ENCODE results near the gene GLTP. TPM values are rescaled to one million over a fixed set of nuclear protein-coding genes. Genes with fewer than 3 reads are reported as not detected.
A peak's percentile ranks its signal among the peaks of the same experiment; 100 is the strongest.
"Not testable (repeated sequence)": the region's sequence is repeated elsewhere in the genome, so short reads cannot be mapped to it uniquely, and the experiment has no call there.

The GLTP gene
- total RNA-seq, 1 donor from 2014 or later, result 23.8 TPM

- Mint-ChIP-seq H3K9me3 (no peaks in the 10 kb centered on the region), H3K4me3 (peak overlapping the region; percentile 95), H3K27ac (peak overlapping the region; percentile 92), H3K27me3 (ENCODE audit: low read depth) (no peaks in the 10 kb centered on the region), H3K4me1 (peaks cover 20% of the 10 kb centered on the region), H3K36me3 (peaks cover 20% of the 10 kb centered on the region)
- DNase-seq (ENCODE audit: low spot score in 2 of 2, unreplicated experiment in 2 of 2), result peak in 1 of 2 experiments; percentile 39
- TF ChIP-seq, protein P1, sequence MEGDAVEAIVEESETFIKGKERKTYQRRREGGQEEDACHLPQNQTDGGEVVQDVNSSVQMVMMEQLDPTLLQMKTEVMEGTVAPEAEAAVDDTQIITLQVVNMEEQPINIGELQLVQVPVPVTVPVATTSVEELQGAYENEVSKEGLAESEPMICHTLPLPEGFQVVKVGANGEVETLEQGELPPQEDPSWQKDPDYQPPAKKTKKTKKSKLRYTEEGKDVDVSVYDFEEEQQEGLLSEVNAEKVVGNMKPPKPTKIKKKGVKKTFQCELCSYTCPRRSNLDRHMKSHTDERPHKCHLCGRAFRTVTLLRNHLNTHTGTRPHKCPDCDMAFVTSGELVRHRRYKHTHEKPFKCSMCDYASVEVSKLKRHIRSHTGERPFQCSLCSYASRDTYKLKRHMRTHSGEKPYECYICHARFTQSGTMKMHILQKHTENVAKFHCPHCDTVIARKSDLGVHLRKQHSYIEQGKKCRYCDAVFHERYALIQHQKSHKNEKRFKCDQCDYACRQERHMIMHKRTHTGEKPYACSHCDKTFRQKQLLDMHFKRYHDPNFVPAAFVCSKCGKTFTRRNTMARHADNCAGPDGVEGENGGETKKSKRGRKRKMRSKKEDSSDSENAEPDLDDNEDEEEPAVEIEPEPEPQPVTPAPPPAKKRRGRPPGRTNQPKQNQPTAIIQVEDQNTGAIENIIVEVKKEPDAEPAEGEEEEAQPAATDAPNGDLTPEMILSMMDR (IDR thresholded peaks at IDR 0.05; ENCODE audit: unreplicated experiment), result no peak
Measured at GRCh38 chr12:109900752-109901580, 20.6 kb upstream of the GLTP start.

DNA sequence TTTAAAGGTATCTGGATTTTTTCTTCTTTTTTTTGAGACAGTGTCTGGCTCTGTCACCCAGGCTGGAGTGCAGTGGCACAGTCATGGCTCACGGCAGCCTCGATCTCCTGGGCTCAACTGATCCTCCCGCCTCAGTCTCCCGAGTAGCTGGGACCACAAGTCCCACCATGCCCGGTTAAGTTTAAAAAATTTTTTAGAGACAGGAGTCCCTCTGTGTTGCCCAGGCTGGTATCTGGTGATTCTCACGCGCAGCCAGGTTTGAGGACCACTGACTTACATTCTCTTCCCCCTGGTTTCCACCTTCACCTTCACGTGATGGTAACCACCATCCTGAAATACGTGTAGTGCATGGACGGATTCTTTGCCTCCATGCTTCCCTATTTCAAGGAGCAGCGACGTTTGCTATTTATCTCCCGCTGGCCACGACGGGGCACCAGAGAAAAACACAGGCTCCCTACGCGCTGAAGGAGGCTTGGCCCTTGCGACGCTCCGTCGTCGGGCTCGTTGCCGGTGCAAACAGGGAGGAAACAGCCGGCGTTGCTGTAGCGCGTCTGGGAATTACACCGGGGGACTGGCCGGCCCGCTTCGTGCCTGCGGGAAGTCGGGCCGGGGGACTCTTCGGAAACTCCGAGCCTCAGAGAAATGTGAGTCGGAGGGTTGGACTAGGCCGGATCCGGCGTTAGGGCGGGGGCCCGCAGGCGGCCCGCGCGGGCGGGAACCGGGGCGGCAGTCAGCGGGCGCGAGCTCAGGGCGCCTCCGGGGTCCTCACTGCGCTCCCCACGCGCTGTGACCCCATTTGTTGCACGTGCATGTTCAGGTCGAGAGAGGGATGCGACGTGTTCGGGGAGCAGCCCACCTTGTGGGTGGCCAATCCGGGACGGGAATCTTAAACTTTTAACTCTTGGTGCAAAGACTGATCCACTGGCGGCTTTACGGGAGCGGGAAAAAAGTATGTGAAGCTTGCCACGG is 19.7 kb upstream of the GLTP start, which contains the start of gene TCHP:
TCHP (plus strand) TSS at position 492 of the 969 bp plus-strand sequence. CDS start 2,753 bp downstream, outside the sequence.
- H3K27ac Mint-ChIP-seq, result peak within 1 kb of the TSS; percentile 98

GRCh38 chr12:109899345-109899744 is 19.0 kb upstream of the GLTP start:
- H3K36me3 Mint-ChIP-seq; H3K27me3 Mint-ChIP-seq (ENCODE audit: low read depth); DNase-seq (ENCODE audit: low spot score in 2 of 2, unreplicated experiment in 2 of 2); H3K9me3 Mint-ChIP-seq: not testable (repeated sequence)
- peak overlapping the region; percentile 9 for H3K27ac Mint-ChIP-seq
- peak overlapping the region; percentile 95 for H3K4me3 Mint-ChIP-seq
- H3K4me1 Mint-ChIP-seq, result peaks cover 20% of the 10 kb centered on the region

More for the DNA sequence above, 19.7 kb upstream of the GLTP start, which contains the start of gene TCHP:
- TF ChIP-seq, protein P1 (IDR thresholded peaks at IDR 0.05; ENCODE audit: unreplicated experiment), result no peak
- DNase-seq (ENCODE audit: low spot score in 2 of 2, unreplicated experiment in 2 of 2), result peak; percentile 46 to 78
- Mint-ChIP-seq H3K4me3 (peak within 1 kb of the TSS; percentile 95), H3K27me3 (ENCODE audit: low read depth) (no peaks in the 10 kb centered on the region), H3K9me3 (no peaks in the 10 kb centered on the region), H3K4me1 (peaks cover 20% of the 10 kb centered on the region), H3K36me3 (peaks cover 13% of the 10 kb centered on the region)

GRCh38 chr12:109897029-109897428 is 16.7 kb upstream of the GLTP start:
- Mint-ChIP-seq H3K4me1 (peaks cover 20% of the 10 kb centered on the region), H3K4me3 (no peak overlapping the region), H3K9me3 (no peaks in the 10 kb centered on the region), H3K27me3 (ENCODE audit: low read depth) (peaks cover 6% of the 10 kb centered on the region), H3K27ac (no peak overlapping the region), H3K36me3 (no peaks in the 10 kb centered on the region)
- TF ChIP-seq, protein P1 (IDR thresholded peaks at IDR 0.05; ENCODE audit: unreplicated experiment), result no peak
- no peak for DNase-seq (ENCODE audit: low spot score in 2 of 2, unreplicated experiment in 2 of 2)

DNA sequence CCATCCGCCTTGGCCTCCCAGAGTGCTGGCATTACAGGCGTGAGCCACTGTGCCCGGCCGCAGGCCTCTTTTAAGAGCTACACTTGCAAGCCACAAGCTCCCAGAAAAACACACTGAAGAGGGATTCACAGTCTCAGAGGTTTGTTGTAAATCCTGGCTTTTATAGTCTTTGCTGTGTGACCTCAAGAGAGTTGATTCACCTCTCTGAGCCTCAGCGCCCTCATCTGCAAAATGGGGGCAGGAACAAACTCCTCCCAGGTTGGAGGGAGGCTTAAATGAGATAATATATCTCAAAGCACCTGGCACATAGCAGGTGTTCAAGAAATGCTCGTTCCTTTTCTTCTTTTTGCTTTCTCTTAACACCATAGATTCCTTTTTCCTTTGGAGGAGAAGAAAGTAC is 15.8 kb upstream of the GLTP start:
- Mint-ChIP-seq H3K27me3 (ENCODE audit: low read depth) (peaks cover 7% of the 10 kb centered on the region), H3K4me3 (no peak overlapping the region)

More for the DNA sequence above, 15.8 kb upstream of the GLTP start:
- Mint-ChIP-seq H3K27ac (no peak overlapping the region), H3K36me3 (no peaks in the 10 kb centered on the region), H3K9me3 (no peaks in the 10 kb centered on the region), H3K4me1 (peaks cover 12% of the 10 kb centered on the region)
- DNase-seq (ENCODE audit: low spot score in 2 of 2, unreplicated experiment in 2 of 2), result no peak
- TF ChIP-seq, protein P1 (IDR thresholded peaks at IDR 0.05; ENCODE audit: unreplicated experiment), result no peak
